GM20000 (cell line): ENCODE results near the gene COL5A1.

Experiments
- DNase-seq: peaks from one replicate; pipeline ENCODE4 v3.0.0; 2012; ENCODE audit warnings: low spot score
- CTCF ChIP-seq: IDR thresholded peaks from 2 replicates; pipeline ENCODE4 v1.5.1; 2012; ENCODE audit warnings: mild to moderate bottlenecking, control low read depth; ENCODE audit errors: extremely low read depth, missing control alignments

The COL5A1 gene

GRCh38 chr9:134760750-134761420, 119.3 kb downstream of the COL5A1 start:
- no peak for TF ChIP-seq CTCF
- no peak for DNase-seq

- no peak for TF ChIP-seq CTCF
These were observed 123.1 kb downstream of the COL5A1 start for GRCh38 chr9:134764473-134765269.

GRCh38 chr9:134765785-134766184, 124.2 kb downstream of the COL5A1 start:
- no peak for TF ChIP-seq CTCF
- peak; percentile 54 for DNase-seq

More at GRCh38 chr9:134764473-134765269, 123.1 kb downstream of the COL5A1 start:
- DNase-seq = no peak

- no peak for TF ChIP-seq CTCF
- no peak for DNase-seq
These were observed 125.0 kb downstream of the COL5A1 start for GRCh38 chr9:134766587-134766986.

- no peak for DNase-seq
- no peak for TF ChIP-seq CTCF
These were observed 126.7 kb downstream of the COL5A1 start for GRCh38 chr9:134768332-134768708.

GRCh38 chr9:134768709-134769351, 127.2 kb downstream of the COL5A1 start:
- DNase-seq = no peak
- TF ChIP-seq CTCF = no peak
